ENCODE results near the gene SPTB.

- TF ChIP-seq, protein P1, sequence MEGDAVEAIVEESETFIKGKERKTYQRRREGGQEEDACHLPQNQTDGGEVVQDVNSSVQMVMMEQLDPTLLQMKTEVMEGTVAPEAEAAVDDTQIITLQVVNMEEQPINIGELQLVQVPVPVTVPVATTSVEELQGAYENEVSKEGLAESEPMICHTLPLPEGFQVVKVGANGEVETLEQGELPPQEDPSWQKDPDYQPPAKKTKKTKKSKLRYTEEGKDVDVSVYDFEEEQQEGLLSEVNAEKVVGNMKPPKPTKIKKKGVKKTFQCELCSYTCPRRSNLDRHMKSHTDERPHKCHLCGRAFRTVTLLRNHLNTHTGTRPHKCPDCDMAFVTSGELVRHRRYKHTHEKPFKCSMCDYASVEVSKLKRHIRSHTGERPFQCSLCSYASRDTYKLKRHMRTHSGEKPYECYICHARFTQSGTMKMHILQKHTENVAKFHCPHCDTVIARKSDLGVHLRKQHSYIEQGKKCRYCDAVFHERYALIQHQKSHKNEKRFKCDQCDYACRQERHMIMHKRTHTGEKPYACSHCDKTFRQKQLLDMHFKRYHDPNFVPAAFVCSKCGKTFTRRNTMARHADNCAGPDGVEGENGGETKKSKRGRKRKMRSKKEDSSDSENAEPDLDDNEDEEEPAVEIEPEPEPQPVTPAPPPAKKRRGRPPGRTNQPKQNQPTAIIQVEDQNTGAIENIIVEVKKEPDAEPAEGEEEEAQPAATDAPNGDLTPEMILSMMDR (IDR thresholded peaks at IDR 0.05): no peak
- no peak for TF ChIP-seq POLR2A (IDR thresholded peaks at IDR 0.05)
Measured at GRCh38 chr14:64707661-64708060, 172.0 kb downstream of the SPTB start.
